ENCODE data around the gene STIMATE. TPM values are rescaled to one million over a fixed set of nuclear protein-coding genes. Genes with fewer than 3 reads are reported as not detected.

Gene STIMATE
- total RNA-seq, 1 donor from 2014 or later: 28.4 TPM

DNA sequence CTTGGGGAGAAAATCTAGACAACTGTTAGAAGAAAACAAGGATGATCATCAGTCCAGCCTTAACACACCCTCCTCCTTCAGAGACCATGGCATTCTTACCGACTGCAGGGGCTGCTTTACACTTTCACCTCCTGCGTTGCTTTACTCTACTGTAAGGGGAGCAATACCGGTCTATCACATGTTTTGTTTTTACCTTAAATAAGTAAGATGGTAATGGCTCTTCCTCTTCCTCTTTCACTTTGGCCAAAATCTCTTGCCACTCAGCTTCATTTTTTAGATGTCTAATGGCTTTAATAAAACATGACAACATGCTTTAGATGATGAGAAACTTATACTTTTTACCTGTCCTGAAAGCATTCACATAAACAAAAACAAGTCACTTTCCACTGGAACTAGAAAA is 33.4 kb upstream of the STIMATE start:
- Mint-ChIP-seq H3K4me3 (no peak overlapping the region), H3K27me3 (no peaks in the 10 kb centered on the region), H3K9me3 (no peaks in the 10 kb centered on the region), H3K27ac (no peak overlapping the region), H3K4me1 (ENCODE audit: unreplicated experiment) (peaks cover 5% of the 10 kb centered on the region), H3K36me3 (peaks cover 4% of the 10 kb centered on the region)
- DNase-seq (ENCODE audit: extremely low spot score, unreplicated experiment): no peak
- TF ChIP-seq CTCF (conservative IDR thresholded peaks at IDR 0.05): no peak

DNA sequence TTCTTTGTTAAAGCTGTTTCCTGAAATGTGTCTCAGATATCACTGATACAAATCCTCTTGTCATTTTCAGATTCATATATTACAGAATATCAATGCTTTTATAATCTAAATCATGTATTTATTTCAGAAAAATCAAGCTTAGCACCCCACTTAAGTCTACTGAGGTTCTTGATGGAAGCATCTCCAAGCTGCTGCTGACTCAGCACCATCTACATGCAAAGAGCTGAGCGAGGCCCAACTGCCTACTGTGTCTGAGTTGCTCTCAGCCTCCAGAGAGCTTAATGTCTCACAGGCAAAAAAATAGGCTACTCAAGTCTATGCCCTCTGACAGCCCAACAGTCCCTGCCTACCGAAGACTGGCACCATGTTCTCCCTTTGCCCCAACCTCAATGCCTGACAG is 29.2 kb upstream of the STIMATE start:
- no peaks in the 10 kb centered on the region for H3K27me3 Mint-ChIP-seq
- H3K9me3 Mint-ChIP-seq: no peaks in the 10 kb centered on the region
- H3K27ac Mint-ChIP-seq: no peak overlapping the region
- no peak for TF ChIP-seq CTCF (conservative IDR thresholded peaks at IDR 0.05)
- no peak overlapping the region for H3K4me3 Mint-ChIP-seq
- peaks cover 4% of the 10 kb centered on the region for H3K36me3 Mint-ChIP-seq
- DNase-seq (ENCODE audit: extremely low spot score, unreplicated experiment): no peak
- H3K4me1 Mint-ChIP-seq (ENCODE audit: unreplicated experiment): no peaks in the 10 kb centered on the region

GRCh38 chr3:52925405-52926313 is 28.3 kb upstream of the STIMATE start:
- no peaks in the 10 kb centered on the region for H3K9me3 Mint-ChIP-seq
- no peaks in the 10 kb centered on the region for H3K4me1 Mint-ChIP-seq (ENCODE audit: unreplicated experiment)

DNA sequence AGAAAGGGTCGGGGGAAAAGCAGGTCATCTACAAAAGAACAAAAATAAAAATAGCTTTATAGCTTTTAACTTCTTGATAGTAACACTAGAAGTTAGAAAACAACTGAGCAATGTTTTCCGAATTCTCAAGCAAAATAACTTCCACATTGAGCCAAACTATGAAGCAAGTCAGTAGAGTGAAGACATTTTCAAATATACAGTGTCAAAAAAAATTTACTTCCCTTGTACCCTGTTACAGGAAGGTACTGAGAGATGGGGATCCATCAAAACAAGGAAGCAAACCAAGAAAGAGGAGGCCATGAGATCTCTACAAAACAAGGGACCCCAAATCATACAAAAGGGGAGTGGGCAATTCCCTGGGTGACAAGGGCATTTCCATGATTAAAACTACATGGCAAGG is 26.6 kb upstream of the STIMATE start:
- no peak overlapping the region for H3K27ac Mint-ChIP-seq
- H3K4me3 Mint-ChIP-seq: no peak overlapping the region
- TF ChIP-seq CTCF (conservative IDR thresholded peaks at IDR 0.05): no peak
- H3K36me3 Mint-ChIP-seq: no peaks in the 10 kb centered on the region
- no peaks in the 10 kb centered on the region for H3K9me3 Mint-ChIP-seq
- no peaks in the 10 kb centered on the region for H3K27me3 Mint-ChIP-seq
- no peaks in the 10 kb centered on the region for H3K4me1 Mint-ChIP-seq (ENCODE audit: unreplicated experiment)
- no peak for DNase-seq (ENCODE audit: extremely low spot score, unreplicated experiment)

More at GRCh38 chr3:52925405-52926313, 28.3 kb upstream of the STIMATE start:
- Mint-ChIP-seq H3K27me3 (no peaks in the 10 kb centered on the region), H3K4me3 (no peak overlapping the region), H3K27ac (no peak overlapping the region), H3K36me3 (peaks cover 4% of the 10 kb centered on the region)
- no peak for TF ChIP-seq CTCF (conservative IDR thresholded peaks at IDR 0.05)
- DNase-seq (ENCODE audit: extremely low spot score, unreplicated experiment): no peak

- DNase-seq (ENCODE audit: extremely low spot score, unreplicated experiment): no peak
- Mint-ChIP-seq H3K27me3 (no peaks in the 10 kb centered on the region), H3K4me1 (ENCODE audit: unreplicated experiment) (no peaks in the 10 kb centered on the region), H3K36me3 (peaks cover 11% of the 10 kb centered on the region), H3K9me3 (no peaks in the 10 kb centered on the region), H3K4me3 (no peak overlapping the region), H3K27ac (no peak overlapping the region)
- no peak for TF ChIP-seq CTCF (conservative IDR thresholded peaks at IDR 0.05)
Measured at GRCh38 chr3:52920841-52921240, 23.5 kb upstream of the STIMATE start.

All from type B pancreatic cell (in vitro differentiated cells).